Endothelial cell of umbilical vein (primary cell): ENCODE measurements around the gene LRRC4B. TPM values are rescaled to one million over a fixed set of nuclear protein-coding genes. Genes with fewer than 3 reads are reported as not detected.

ENCODE experiments used
- BruUV-seq: library from RNA; stranded (reverse); fragments of 400-500 nt; replicated peaks from 2 replicates; lab custom pipeline; 2021; lab: Mats Ljungman, UMichigan
- CTCF ChIA-PET: fragments of 300-600, 350-600 bp; sonication (Branson Sonifier 250); formaldehyde crosslinking; loops from one replicate; lab custom pipeline; 2021; ENCODE audit warnings: antibody characterized with exemption, inconsistent platforms; lab: Charles Lee
- POLR2A ChIA-PET: fragments of 300-600, 350-600 bp; sonication (Branson Sonifier 250); formaldehyde crosslinking; loops from one replicate; lab custom pipeline; 2021; ENCODE audit warnings: antibody characterized with exemption, inconsistent platforms; lab: Charles Lee
- DNase-seq: peaks from one replicate; pipeline ENCODE4 v3.0.0-alpha.2; 2011; ENCODE audit warnings: low read depth, low spot score
- FAIRE-seq: peaks from 2 replicates; lab custom pipeline; 2011; peaks lifted over from hg19 to GRCh38; lab: Jason Lieb, UNC
- H2AFZ ChIP-seq: 2 replicates; pipeline ENCODE4 v1.6.0; 2012; ENCODE audit warnings: low read depth, low read length, control low read depth, inconsistent platforms
- H3K27ac ChIP-seq: 2 replicates; pipeline ENCODE4 v1.5.1; 2011; ENCODE audit warnings: low read depth, mild to moderate bottlenecking, control low read depth, low read length, moderate library complexity; ENCODE audit not compliant: insufficient read depth
- H3K27me3 ChIP-seq, 2 experiments: 2 replicates each; pipeline versions ENCODE4 v1.6.0 to v1.6.1; 2011; ENCODE audit warnings: low read length in 2 of 2, mixed read lengths in 1 of 2; ENCODE audit not compliant: control insufficient read depth in 2 of 2, insufficient read depth in 2 of 2
- H3K36me3 ChIP-seq, 2 experiments: 2 replicates in 1 of 2; 3 replicates in 1 of 2; pipeline ENCODE4 v1.5.1; 2011; ENCODE audit warnings: low read length in 2 of 2, mild to moderate bottlenecking in 1 of 2, moderate library complexity in 1 of 2; ENCODE audit not compliant: control insufficient read depth in 2 of 2, insufficient read depth in 2 of 2; ENCODE audit errors: extremely low read depth in 1 of 2
- H3K4me1 ChIP-seq: 3 replicates; pipeline ENCODE4 v1.5.1; 2011; ENCODE audit warnings: mild to moderate bottlenecking, low read length; ENCODE audit not compliant: control insufficient read depth, insufficient read depth; ENCODE audit errors: extremely low read depth
- H3K4me2 ChIP-seq: 2 replicates; pipeline ENCODE4 v1.6.1; 2011; ENCODE audit warnings: low read length, control low read depth, mixed read lengths; ENCODE audit not compliant: insufficient read depth
- H3K4me3 ChIP-seq, 3 experiments: fragments of 200-600 bp in 1 of 3; sonication (generic), shearing (Covaris generic) in 1 of 3; replicated peaks in 1 of 3; 2 replicates each; pipeline ENCODE4 v1.5.1; 2011 to 2016; ENCODE audit warnings: control low read depth in 3 of 3, low read length in 3 of 3, mild to moderate bottlenecking in 2 of 3, inconsistent platforms in 1 of 3, low read depth in 1 of 3, moderate library complexity in 1 of 3; ENCODE audit not compliant: insufficient read depth in 1 of 3
- H3K79me2 ChIP-seq: 2 replicates; pipeline ENCODE4 v1.6.0; 2012; ENCODE audit warnings: low read length, inconsistent platforms; ENCODE audit not compliant: control insufficient read depth, insufficient read depth
- H3K9ac ChIP-seq: replicated peaks from 2 replicates; pipeline ENCODE3; 2011; ENCODE audit warnings: low read length, control low read depth; ENCODE audit not compliant: insufficient read depth; ENCODE audit errors: extremely low read depth
- H3K9me1 ChIP-seq: replicated peaks from 3 replicates; pipeline ENCODE4 v1.6.0; 2011; ENCODE audit warnings: mild to moderate bottlenecking, low read length; ENCODE audit not compliant: control insufficient read depth, insufficient read depth; ENCODE audit errors: extremely low read depth
- H3K9me3 ChIP-seq: replicated peaks from 2 replicates; pipeline ENCODE4 v1.5.1; 2012; ENCODE audit warnings: low read length, inconsistent platforms; ENCODE audit not compliant: control insufficient read depth, insufficient read depth
- H4K20me1 ChIP-seq: replicated peaks from 2 replicates; pipeline ENCODE3; 2011; ENCODE audit warnings: mild to moderate bottlenecking, low read length; ENCODE audit not compliant: control insufficient read depth, insufficient read depth; ENCODE audit errors: extremely low read depth
- CTCF ChIP-seq, 2 donors: IDR thresholded peaks; 1 replicate in 1 of 2; 2 replicates in 1 of 2; pipeline ENCODE4 v1.5.1; 2011; ENCODE audit warnings: low read length in 2 of 2, mild to moderate bottlenecking in 2 of 2, moderate library complexity in 2 of 2, control low read depth in 1 of 2, inconsistent platforms in 1 of 2, low read depth in 1 of 2; ENCODE audit not compliant: insufficient read depth in 1 of 2; ENCODE audit errors: extremely low read depth in 1 of 2
- EZH2 ChIP-seq: IDR thresholded peaks from 2 replicates; pipeline ENCODE4 v1.6.1; 2012; ENCODE audit warnings: borderline replicate concordance, low read depth, mild to moderate bottlenecking, moderate library complexity, low read length, inconsistent platforms; ENCODE audit not compliant: severe bottlenecking
- FOS ChIP-seq: IDR thresholded peaks from 2 replicates; pipeline ENCODE4 v1.6.1; 2011; ENCODE audit warnings: mild to moderate bottlenecking, low read length, moderate library complexity, borderline replicate concordance; ENCODE audit not compliant: insufficient read depth
- GATA2 ChIP-seq: IDR thresholded peaks from 2 replicates; pipeline ENCODE4 v1.7.0; 2011; ENCODE audit warnings: low read depth, mild to moderate bottlenecking, moderate library complexity, mixed read lengths, low read length; ENCODE audit not compliant: insufficient read length, insufficient read depth
- JUN ChIP-seq: IDR thresholded peaks from 2 replicates; pipeline ENCODE4 v1.6.1; 2011; ENCODE audit warnings: borderline replicate concordance, low read depth; ENCODE audit not compliant: insufficient read length, insufficient read depth
- MAX ChIP-seq: IDR thresholded peaks from 2 replicates; pipeline ENCODE4 v1.6.1; 2011; ENCODE audit not compliant: insufficient read depth, insufficient read length
- MYC ChIP-seq: IDR thresholded peaks from one replicate; pipeline ENCODE4 v1.6.1; 2011; ENCODE audit warnings: mild to moderate bottlenecking, low read depth, low read length
- POLR2A ChIP-seq: IDR thresholded peaks from 2 replicates; pipeline ENCODE4 v1.6.1; 2012; ENCODE audit warnings: low read depth, mild to moderate bottlenecking, control low read depth, low read length
- POLR2AphosphoS5 ChIP-seq: IDR thresholded peaks from 2 replicates; pipeline ENCODE4 v1.6.1; 2012; ENCODE audit warnings: low read depth, mild to moderate bottlenecking, control low read depth, low read length, moderate library complexity; ENCODE audit not compliant: insufficient read depth
- dilution Hi-C: fragments of 300-500 bp; cut with MboI; formaldehyde crosslinking; loops from one replicate; pipeline ENCODE4 v1.15.0; 2019; ENCODE audit warnings: low sequenced_read_pairs; ENCODE audit not compliant: extremely low pct_ligation_motif_present
- intact Hi-C: fragments of 100-400 bp; cut with micrococcal nuclease; formaldehyde crosslinking; loops from one replicate; pipeline ENCODE4 v1.10.0; 2022
- polyA plus RNA-seq, 4 experiments: library from polyadenylated mRNA; depleted of rRNA in 3 of 4; stranded (reverse) in 3 of 4; unstranded in 1 of 4; fragments of >200 nt; gene quantifications; 2 replicates each; pipeline versions ENCODE4 v1.2.1 to v1.2.3, GENCODE V29; 2011 to 2012; ENCODE audit warnings: missing spikeins in 1 of 4
- total RNA-seq: library from RNA; stranded (reverse); gene quantifications from 2 replicates; pipeline ENCODE4 v1.2.3, GENCODE V29; 2021

LRRC4B gene
- total and polyA plus RNA-seq, 2 donors (not counting 3 experiments of a cell fraction or from before 2014, with no cell fraction given) = 0.08 TPM; not detected in 1

DNA sequence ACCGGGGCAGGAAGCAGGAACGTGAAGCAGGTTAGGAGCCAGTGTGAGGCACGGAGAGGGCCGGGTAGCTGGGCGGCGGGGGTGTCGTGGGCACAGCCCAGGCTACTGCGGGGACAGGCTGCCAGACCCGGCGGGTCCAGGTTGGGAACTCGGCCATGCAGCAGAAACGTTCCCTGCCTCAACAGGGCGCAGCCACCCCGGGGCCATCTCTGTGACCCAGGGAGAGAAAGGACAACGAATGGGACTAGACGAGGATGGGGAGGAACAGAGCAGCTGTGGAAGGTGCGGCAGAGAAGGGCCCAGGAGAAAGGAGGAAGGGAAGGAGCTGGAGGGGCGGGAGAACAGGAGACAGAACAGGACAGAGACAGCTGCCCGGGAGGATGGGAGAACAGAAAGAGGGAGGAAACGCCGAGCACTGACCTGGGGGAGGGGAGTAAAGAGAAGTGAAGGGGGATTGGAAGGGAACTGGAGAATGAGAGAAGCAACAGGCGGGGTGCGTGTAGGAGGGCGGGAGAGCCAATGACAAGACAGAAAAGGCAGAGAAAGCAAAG is 78.7 kb downstream of the LRRC4B start:
- H3K9me1 ChIP-seq = no peaks in the 10 kb centered on the region
- POLR2A ChIA-PET = no interaction called here
- FAIRE-seq = no peak
- H3K9ac ChIP-seq = no peak overlapping the region
- CTCF ChIA-PET = interaction anchor here (1.1 kb wide), 1 partner anchor 11 kb away, joined by 3 read pairs; no protein-coding TSS in a partner anchor
- dilution Hi-C loops = no loop called here
- intact Hi-C loops = no loop called here
- H4K20me1 ChIP-seq = no peaks in the 10 kb centered on the region
- H3K4me3 ChIP-seq = no peak overlapping the region
- no peak overlapping the region for H3K4me2 ChIP-seq
- no peak for DNase-seq
- H3K79me2 ChIP-seq = no peaks in the 10 kb centered on the region
- no peak overlapping the region for H2AFZ ChIP-seq
- TF ChIP-seq MYC (no peak), FOS (no peak), EZH2 (no peak), GATA2 (no peak), POLR2AphosphoS5 (no peak), CTCF (IDR thresholded peaks at IDR 0.05; ENCODE audit: extremely low read depth in 1 of 2, insufficient read depth in 1 of 2, low read depth in 1 of 2, low read length in 2 of 2) (no peak), POLR2A (no peak), JUN (no peak), MAX (no peak)
- no peaks in the 10 kb centered on the region for H3K36me3 ChIP-seq
- BruUV-seq = no TSS peak
- H3K27me3 ChIP-seq = peaks cover 10 to 12% of the 10 kb centered on the region in 2 experiments
- H3K9me3 ChIP-seq = no peaks in the 10 kb centered on the region
- no peak overlapping the region for H3K27ac ChIP-seq
- H3K4me1 ChIP-seq = no peaks in the 10 kb centered on the region
